ENCODE measurements around the gene MISP3.

The MISP3 gene

GRCh38 chr19:14106840-14107239 is 34.3 kb downstream of the MISP3 start:
- no peak for DNase-seq

- DNase-seq, result no peak
Observed at GRCh38 chr19:14107581-14108461, 35.2 kb downstream of the MISP3 start.

GRCh38 chr19:14110650-14111049 is 38.1 kb downstream of the MISP3 start:
- no peak for DNase-seq

GRCh38 chr19:14111486-14111885 is 38.9 kb downstream of the MISP3 start:
- DNase-seq, result no peak

GRCh38 chr19:14112051-14112808 is 39.6 kb downstream of the MISP3 start:
- DNase-seq, result no peak

GRCh38 chr19:14112809-14113385 is 40.3 kb downstream of the MISP3 start:
- no peak for DNase-seq

GRCh38 chr19:14113762-14114414 is 41.3 kb downstream of the MISP3 start:
- no peak for DNase-seq

- no peak for DNase-seq
Observed at GRCh38 chr19:14114439-14114838, 41.9 kb downstream of the MISP3 start.

- DNase-seq, result no peak
Observed at GRCh38 chr19:14114854-14115253, 42.3 kb downstream of the MISP3 start.

GRCh38 chr19:14115756-14116155 is 43.2 kb downstream of the MISP3 start:
- no peak for DNase-seq

GRCh38 chr19:14116525-14116917 is 43.9 kb downstream of the MISP3 start:
- no peak for DNase-seq

GRCh38 chr19:14116918-14117578 is 44.5 kb downstream of the MISP3 start:
- DNase-seq, result no peak

- DNase-seq, result peak; percentile 96
Observed at GRCh38 chr19:14117668-14118164, 45.1 kb downstream of the MISP3 start, which contains the start of gene PRKACA. PRKACA (minus strand) TSS chr19:14117762; CDS start chr19:14117547, 215 bp downstream.

GRCh38 chr19:14118165-14119051 is 45.8 kb downstream of the MISP3 start:
- peak; percentile 42 for DNase-seq

- no peak for DNase-seq
Observed at GRCh38 chr19:14119146-14119545, 46.6 kb downstream of the MISP3 start.

- DNase-seq, result no peak
Observed at GRCh38 chr19:14119644-14120496, 47.3 kb downstream of the MISP3 start.

GRCh38 chr19:14120497-14120780 is 47.9 kb downstream of the MISP3 start:
- no peak for DNase-seq

GRCh38 chr19:14122924-14123323 is 50.3 kb downstream of the MISP3 start:
- DNase-seq, result no peak
